GM12801 (cell line): Measurements from ENCODE around the gene RSL1D1.

Experiments used
- TF ChIP-seq, protein P1 (sequence below): IDR thresholded peaks from one replicate; pipeline ENCODE4 v1.5.1; 2011; ENCODE audit warnings: control low read depth; ENCODE audit not compliant: insufficient read length; ENCODE audit errors: extremely low read depth

Gene RSL1D1

DNA sequence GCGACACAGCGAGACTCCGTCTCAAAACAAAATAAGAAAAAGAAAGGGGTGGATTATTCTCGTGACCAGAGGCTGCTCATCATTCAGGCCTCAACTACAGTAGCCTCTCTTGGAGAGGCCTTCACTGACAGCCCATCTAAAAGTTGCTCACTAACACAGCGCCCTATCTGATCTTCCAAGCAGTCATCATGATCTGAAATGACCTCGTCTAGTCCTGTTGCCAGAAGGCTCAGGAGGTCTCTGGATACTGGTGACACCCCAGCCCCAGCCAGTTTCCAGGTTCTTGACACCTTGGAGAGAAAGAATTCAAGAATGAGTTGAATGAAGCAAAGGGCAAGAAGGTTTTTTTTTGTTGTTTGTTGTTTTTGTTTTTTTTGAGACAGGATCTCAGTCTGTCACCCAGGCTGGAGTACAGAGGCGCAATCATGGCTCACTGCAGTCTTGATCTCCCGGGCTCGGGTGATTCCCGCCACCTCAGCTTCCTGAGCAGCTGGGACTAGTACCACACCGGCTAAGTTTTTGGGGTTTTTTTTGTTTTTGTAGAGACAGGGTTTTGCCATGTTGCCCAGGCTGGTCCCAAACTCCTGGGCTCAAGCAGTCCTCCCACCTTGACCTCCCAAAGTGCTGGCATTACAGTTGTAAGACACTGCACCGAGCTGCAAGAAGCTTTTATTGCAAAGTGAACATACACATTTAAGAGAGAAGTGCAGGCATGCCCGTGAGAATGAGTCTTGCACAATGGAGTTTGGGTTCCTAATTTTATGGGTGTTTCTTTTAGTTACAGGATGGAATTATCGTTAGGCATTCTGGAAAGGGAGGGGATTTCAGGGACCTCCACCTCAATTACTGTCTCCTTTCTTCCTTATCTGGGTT, 51.6 kb downstream of the RSL1D1 start:
- TF ChIP-seq, protein P1, sequence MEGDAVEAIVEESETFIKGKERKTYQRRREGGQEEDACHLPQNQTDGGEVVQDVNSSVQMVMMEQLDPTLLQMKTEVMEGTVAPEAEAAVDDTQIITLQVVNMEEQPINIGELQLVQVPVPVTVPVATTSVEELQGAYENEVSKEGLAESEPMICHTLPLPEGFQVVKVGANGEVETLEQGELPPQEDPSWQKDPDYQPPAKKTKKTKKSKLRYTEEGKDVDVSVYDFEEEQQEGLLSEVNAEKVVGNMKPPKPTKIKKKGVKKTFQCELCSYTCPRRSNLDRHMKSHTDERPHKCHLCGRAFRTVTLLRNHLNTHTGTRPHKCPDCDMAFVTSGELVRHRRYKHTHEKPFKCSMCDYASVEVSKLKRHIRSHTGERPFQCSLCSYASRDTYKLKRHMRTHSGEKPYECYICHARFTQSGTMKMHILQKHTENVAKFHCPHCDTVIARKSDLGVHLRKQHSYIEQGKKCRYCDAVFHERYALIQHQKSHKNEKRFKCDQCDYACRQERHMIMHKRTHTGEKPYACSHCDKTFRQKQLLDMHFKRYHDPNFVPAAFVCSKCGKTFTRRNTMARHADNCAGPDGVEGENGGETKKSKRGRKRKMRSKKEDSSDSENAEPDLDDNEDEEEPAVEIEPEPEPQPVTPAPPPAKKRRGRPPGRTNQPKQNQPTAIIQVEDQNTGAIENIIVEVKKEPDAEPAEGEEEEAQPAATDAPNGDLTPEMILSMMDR = no peak

DNA sequence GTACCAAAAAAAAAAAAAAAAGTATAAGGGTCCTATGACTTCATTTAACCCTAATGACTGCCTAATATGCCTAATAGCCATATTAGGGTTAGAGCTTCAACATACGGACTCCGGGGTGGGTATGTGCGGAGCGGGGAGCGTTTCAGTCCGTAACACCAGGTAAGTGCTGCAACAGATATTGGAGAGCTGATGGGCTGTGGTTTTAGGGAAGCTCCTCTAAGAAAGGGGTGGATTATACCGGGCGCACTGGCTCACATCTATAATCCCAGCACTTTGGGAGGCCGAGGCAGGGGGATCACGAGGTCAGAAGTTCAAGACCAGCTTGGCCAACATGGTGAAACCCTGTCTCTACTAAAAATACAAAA, 52.3 kb downstream of the RSL1D1 start:
- TF ChIP-seq, protein P1 = no peak

DNA sequence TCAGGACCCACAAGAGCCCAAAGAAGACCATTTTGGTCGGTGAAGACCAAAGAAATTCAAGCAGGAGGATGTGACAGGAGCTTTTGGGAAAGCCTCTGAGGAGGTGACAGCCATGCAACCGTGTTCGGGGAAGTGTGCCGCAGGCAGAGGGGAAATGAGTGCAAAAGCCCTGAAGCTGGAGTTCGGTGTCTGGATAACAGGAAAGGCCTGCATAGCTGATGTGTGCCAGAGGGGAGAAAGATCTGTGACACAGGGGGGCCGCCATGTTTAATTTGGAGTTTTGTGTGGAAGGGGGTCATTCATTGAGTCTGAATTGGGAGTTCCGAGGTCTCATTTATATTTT, 53.4 kb downstream of the RSL1D1 start:
- TF ChIP-seq, protein P1 = no peak

DNA sequence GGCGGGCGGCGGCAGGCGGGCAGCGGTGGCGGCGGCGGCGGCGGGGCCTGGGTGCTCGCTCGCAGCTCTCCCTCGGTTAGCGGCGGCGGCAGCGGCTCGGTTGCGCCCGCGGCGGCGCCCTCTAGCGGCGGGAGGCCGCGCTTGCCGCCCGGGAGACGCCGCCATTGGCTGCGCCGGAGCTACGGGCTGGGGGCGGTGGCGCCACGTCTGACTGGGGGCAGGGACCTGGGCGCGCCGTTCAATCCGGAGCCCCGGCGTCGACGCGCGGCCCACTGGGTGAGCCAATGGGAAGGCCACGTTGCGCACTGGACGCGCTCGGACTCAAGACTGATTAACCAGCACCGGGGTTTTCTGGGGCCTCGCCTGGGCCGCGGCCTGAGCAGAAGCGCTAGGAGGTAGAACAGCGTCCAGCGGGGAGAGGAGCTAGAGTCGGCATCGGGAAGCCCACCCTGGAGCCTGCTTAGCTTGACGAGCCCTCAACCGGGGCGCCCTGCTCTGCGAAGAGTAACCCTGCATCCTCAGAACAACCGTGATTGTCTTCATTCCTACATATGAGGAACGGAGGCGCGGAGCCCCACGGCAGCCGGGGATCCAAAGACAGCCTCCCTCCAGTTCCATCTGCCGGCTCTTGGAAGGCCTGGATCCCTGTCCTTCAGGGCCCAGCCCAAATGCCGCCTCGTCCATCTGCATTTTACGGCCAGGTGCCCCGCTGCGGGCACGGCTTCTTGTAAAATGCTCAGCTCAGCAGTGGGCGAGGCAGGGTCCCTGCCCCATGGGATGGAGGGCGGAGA, 54.0 kb downstream of the RSL1D1 start, which contains the start of gene ZC3H7A:
Gene ZC3H7A (minus strand): TSS at position 93 of the 791 bp plus-strand sequence. CDS start 14,904 bp downstream, outside the sequence.
- TF ChIP-seq, protein P1 = no peak

DNA sequence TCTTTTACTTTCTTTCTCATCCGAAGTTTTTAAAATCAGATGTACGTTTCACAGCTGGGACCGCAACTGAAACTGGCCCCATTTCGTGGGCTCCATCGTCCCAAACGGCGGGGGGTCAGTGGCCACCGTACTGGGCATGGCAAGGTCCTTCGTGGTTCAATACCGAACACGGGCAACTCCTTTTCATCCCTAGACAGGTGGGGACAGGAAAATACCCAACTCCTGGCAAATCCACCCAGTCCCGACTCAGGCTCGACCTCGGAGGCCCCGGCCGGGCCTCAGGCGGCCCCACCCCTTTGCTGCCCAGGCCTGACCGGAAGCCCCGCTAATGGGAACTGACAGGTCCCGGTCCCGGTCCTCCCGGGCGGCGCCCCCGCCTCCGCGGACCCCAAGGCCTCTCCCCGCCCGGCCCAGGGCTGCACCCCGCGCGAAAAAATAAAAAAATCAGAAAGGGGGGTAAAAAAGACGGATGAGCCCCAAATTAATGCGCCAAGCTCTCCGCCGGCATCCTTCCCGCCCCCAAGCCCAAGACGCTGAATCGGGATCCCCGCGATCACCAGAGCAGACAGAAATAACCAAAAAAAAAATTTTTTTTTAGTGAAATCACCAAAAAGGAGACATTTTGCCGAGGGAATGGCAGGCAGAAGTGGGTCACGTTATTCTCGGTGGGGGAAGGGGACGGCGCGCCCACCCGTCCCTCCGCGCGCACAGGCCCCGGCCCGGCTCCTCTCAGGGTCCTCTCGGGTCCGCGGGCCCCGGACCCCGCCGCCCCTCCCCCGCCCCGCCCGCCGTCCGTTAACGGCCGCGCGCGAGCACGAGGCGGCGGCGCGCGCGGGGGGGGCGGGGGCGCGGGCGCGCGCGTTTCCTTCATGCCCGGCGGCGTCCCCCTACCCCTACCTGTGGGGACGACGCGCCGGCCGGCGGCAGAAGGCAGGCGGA, 54.8 kb downstream of the RSL1D1 start:
- TF ChIP-seq, protein P1 = no peak

DNA sequence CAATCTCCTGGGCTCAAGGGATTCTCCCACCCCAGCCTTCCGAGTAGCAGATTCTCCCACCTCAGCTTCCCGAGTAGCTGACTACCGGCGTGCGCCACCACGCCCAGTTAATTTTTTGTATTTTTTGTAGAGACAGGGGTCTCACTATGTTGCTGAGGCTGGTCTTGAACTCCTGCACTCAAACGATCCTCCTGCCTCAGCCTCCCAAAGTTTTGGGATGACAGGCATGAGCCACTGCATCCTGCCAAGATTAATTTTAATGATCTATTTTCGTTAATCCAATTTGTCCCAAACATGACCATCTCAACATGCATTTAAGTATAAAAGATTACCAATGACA, 55.5 kb downstream of the RSL1D1 start:
- TF ChIP-seq, protein P1 = no peak
